ENCODE measurements around the gene SLC32A1.

GRCh38 chr20:38700141-38700540 lies 24.1 kb upstream of the SLC32A1 start:
- TF ChIP-seq U2AF2 (IDR thresholded peaks at IDR 0.05; ENCODE audit: low read depth, low read length): no peak
- TF ChIP-seq POLR2AphosphoS5 (IDR thresholded peaks at IDR 0.05; ENCODE audit: low read depth, low read length): no peak
- no peak for TF ChIP-seq POLR2A (IDR thresholded peaks at IDR 0.05; ENCODE audit: insufficient read depth in 1 of 2, low read depth in 2 of 2, low read length in 2 of 2)
- TF ChIP-seq EZH2 (conservative IDR thresholded peaks at IDR 0.05; ENCODE audit: low read depth, low read length): no peak
- TF ChIP-seq ZBTB33 (CRISPR knock-in tag; IDR thresholded peaks at IDR 0.05): no peak
- no peak for TF ChIP-seq ZNF274 (CRISPR knock-in tag; IDR thresholded peaks at IDR 0.05)
- TF ChIP-seq CTCF (CRISPR knock-in tag; IDR thresholded peaks at IDR 0.05): no peak
- no peak for TF ChIP-seq KDM1A (CRISPR knock-in tag; IDR thresholded peaks at IDR 0.05)
- no peak for TF ChIP-seq ZNF713 (CRISPR knock-in tag; IDR thresholded peaks at IDR 0.05)
- TF ChIP-seq IRF1 (CRISPR knock-in tag; IDR thresholded peaks at IDR 0.05; ENCODE audit: low read depth): no peak
- no peak for TF ChIP-seq NFYB (CRISPR knock-in tag; IDR thresholded peaks at IDR 0.05)
